Measurements from ENCODE around the gene SLC38A9.

Gene SLC38A9

GRCh38 chr5:55603922-55604321 is 108.2 kb downstream of the SLC38A9 start:
- no peak for TF ChIP-seq CTCF (IDR thresholded peaks at IDR 0.05; ENCODE audit: control insufficient read depth, insufficient read depth, low read depth, low read length, missing control alignments)
- no peak overlapping the region for H3K4me3 ChIP-seq (ENCODE audit: control insufficient read depth, low read depth, low read length)
- DNase-seq (ENCODE audit: low read depth): no peak

- no peak for DNase-seq (ENCODE audit: low read depth)
- no peak overlapping the region for H3K4me3 ChIP-seq (ENCODE audit: control insufficient read depth, low read depth, low read length)
- no peak for TF ChIP-seq CTCF (IDR thresholded peaks at IDR 0.05; ENCODE audit: control insufficient read depth, insufficient read depth, low read depth, low read length, missing control alignments)
Observed at GRCh38 chr5:55601628-55602027, 110.5 kb downstream of the SLC38A9 start.

- DNase-seq (ENCODE audit: low read depth): no peak
- no peak for TF ChIP-seq CTCF (IDR thresholded peaks at IDR 0.05; ENCODE audit: control insufficient read depth, insufficient read depth, low read depth, low read length, missing control alignments)
- no peak overlapping the region for H3K4me3 ChIP-seq (ENCODE audit: control insufficient read depth, low read depth, low read length)
Observed at GRCh38 chr5:55601204-55601618, 110.9 kb downstream of the SLC38A9 start.

- TF ChIP-seq CTCF (IDR thresholded peaks at IDR 0.05; ENCODE audit: control insufficient read depth, insufficient read depth, low read depth, low read length, missing control alignments): no peak
- no peak overlapping the region for H3K4me3 ChIP-seq (ENCODE audit: control insufficient read depth, low read depth, low read length)
- DNase-seq (ENCODE audit: low read depth): no peak
Observed at GRCh38 chr5:55600497-55601203, 111.5 kb downstream of the SLC38A9 start.

- no peak for DNase-seq (ENCODE audit: low read depth)
- TF ChIP-seq CTCF (IDR thresholded peaks at IDR 0.05; ENCODE audit: control insufficient read depth, insufficient read depth, low read depth, low read length, missing control alignments): no peak
- no peak overlapping the region for H3K4me3 ChIP-seq (ENCODE audit: control insufficient read depth, low read depth, low read length)
Observed at GRCh38 chr5:55600086-55600485, 112.0 kb downstream of the SLC38A9 start.

GRCh38 chr5:55599148-55600050 is 112.7 kb downstream of the SLC38A9 start:
- DNase-seq (ENCODE audit: low read depth): no peak
- TF ChIP-seq CTCF (IDR thresholded peaks at IDR 0.05; ENCODE audit: control insufficient read depth, insufficient read depth, low read depth, low read length, missing control alignments): no peak
- no peak overlapping the region for H3K4me3 ChIP-seq (ENCODE audit: control insufficient read depth, low read depth, low read length)
